SK-N-SH treated with all-trans-retinoic acid at 6 μM for 48 hours (cell line): ENCODE results near the gene N4BP3.

Experiments used
- ATAC-seq: fragments of 200-7000 bp; cut with Tn5 transposase; 3 replicates; pipeline ENCODE4 v1.9.1; 2020; ENCODE audit warnings: mild to moderate bottlenecking, moderate library complexity
- BACH2 ChIP-seq: fragments of 250-450 bp; sonication (Bioruptor Pico); IDR thresholded peaks from 2 replicates; pipeline ENCODE4 v1.9.0; 2021; ENCODE audit warnings: mild to moderate bottlenecking, borderline replicate concordance
- CREB5 ChIP-seq: fragments of 250-450 bp; sonication (Bioruptor Pico); IDR thresholded peaks from 2 replicates; pipeline ENCODE4 v1.5.1; 2020; ENCODE audit warnings: low read depth, mild to moderate bottlenecking, moderate library complexity
- CSDC2 ChIP-seq: fragments of 250-450 bp; sonication (Bioruptor Pico); IDR thresholded peaks from 2 replicates; pipeline ENCODE4 v1.5.0; 2020; ENCODE audit warnings: mild to moderate bottlenecking, moderate library complexity
- CSRNP3 ChIP-seq: fragments of 250-450 bp; sonication (Bioruptor Pico); IDR thresholded peaks from 2 replicates; pipeline ENCODE4 v1.5.1; 2021; ENCODE audit warnings: mild to moderate bottlenecking, moderate library complexity
- GLIS3 ChIP-seq: fragments of 250-450 bp; sonication (Bioruptor Pico); IDR thresholded peaks from 2 replicates; pipeline ENCODE4 v1.5.0; 2020; ENCODE audit warnings: mild to moderate bottlenecking, moderate library complexity
- ISL1 ChIP-seq: fragments of 250-450 bp; sonication (Bioruptor Pico); IDR thresholded peaks from 2 replicates; pipeline ENCODE4 v2.1.2; 2022; ENCODE audit warnings: mild to moderate bottlenecking, moderate library complexity
- OSR1 ChIP-seq: fragments of 250-450 bp; sonication (Bioruptor Pico); IDR thresholded peaks from 2 replicates; pipeline ENCODE4 v1.8.0; 2022; ENCODE audit warnings: moderate library complexity, mild to moderate bottlenecking, inconsistent platforms
- POU6F1 ChIP-seq: fragments of 250-450 bp; sonication (Bioruptor Pico); IDR thresholded peaks from 2 replicates; pipeline ENCODE4 v1.8.0; 2021; ENCODE audit warnings: low read depth, mild to moderate bottlenecking, moderate library complexity, borderline replicate concordance
- PPARA ChIP-seq: fragments of 250-450 bp; sonication (Bioruptor Pico); IDR thresholded peaks from 2 replicates; pipeline ENCODE4 v1.5.0; 2020; ENCODE audit warnings: mild to moderate bottlenecking, borderline replicate concordance
- RARB ChIP-seq: fragments of 250-450 bp; sonication (Bioruptor Pico); IDR thresholded peaks from 2 replicates; pipeline ENCODE4 v1.8.0; 2021; ENCODE audit warnings: mild to moderate bottlenecking, moderate library complexity
- SNAI2 ChIP-seq: fragments of 250-450 bp; sonication (Bioruptor Pico); IDR thresholded peaks from 2 replicates; pipeline ENCODE4 v1.5.0; 2020; ENCODE audit warnings: mild to moderate bottlenecking, moderate library complexity
- TCF4 ChIP-seq: fragments of 250-450 bp; sonication (Bioruptor Pico); IDR thresholded peaks from 2 replicates; pipeline ENCODE4 v1.8.0; 2021; ENCODE audit warnings: mild to moderate bottlenecking, moderate library complexity, borderline replicate concordance
- TOX ChIP-seq: fragments of 250-450 bp; sonication (Bioruptor Pico); IDR thresholded peaks from 2 replicates; pipeline ENCODE4 v1.8.0; 2021; ENCODE audit warnings: mild to moderate bottlenecking, moderate library complexity, borderline replicate concordance
- ZC3H10 ChIP-seq: fragments of 250-450 bp; sonication (Bioruptor Pico); IDR thresholded peaks from 2 replicates; pipeline ENCODE4 v1.5.1; 2021; ENCODE audit warnings: mild to moderate bottlenecking, moderate library complexity
- ZFP3 ChIP-seq: fragments of 250-450 bp; sonication (Bioruptor Pico); IDR thresholded peaks from 2 replicates; pipeline ENCODE4 v1.5.0; 2020; ENCODE audit warnings: mild to moderate bottlenecking, moderate library complexity
- ZFP30 ChIP-seq: fragments of 450-650 bp; formaldehyde crosslinking; IDR thresholded peaks from 2 replicates; pipeline ENCODE4 v1.5.0; 2022; ENCODE audit warnings: mild to moderate bottlenecking, moderate library complexity
- ZNF565 ChIP-seq: fragments of 450-650 bp; formaldehyde crosslinking; conservative IDR thresholded peaks from 2 replicates; pipeline ENCODE4 v1.5.0; 2020; ENCODE audit warnings: low read depth, mild to moderate bottlenecking, moderate library complexity
- ZNF70 ChIP-seq: fragments of 450-650 bp; formaldehyde crosslinking; IDR thresholded peaks from 2 replicates; pipeline ENCODE4 v1.5.0; 2020; ENCODE audit warnings: mild to moderate bottlenecking, moderate library complexity
- ZNF8 ChIP-seq: fragments of 450-650 bp; formaldehyde crosslinking; IDR thresholded peaks from 2 replicates; pipeline ENCODE4 v1.5.0; 2020; ENCODE audit warnings: mild to moderate bottlenecking, moderate library complexity
- TF ChIP-seq, protein P1 (sequence below): fragments of 250-450 bp; sonication (Bioruptor Pico); IDR thresholded peaks from 2 replicates; pipeline ENCODE4 v1.8.0; 2020; ENCODE audit warnings: mild to moderate bottlenecking, moderate library complexity, borderline replicate concordance

Gene N4BP3

GRCh38 chr5:178131446-178131996 lies 18.2 kb downstream of the N4BP3 start (continued):
- TF ChIP-seq CREB5 (CRISPR knock-in tag) (no peak), BACH2 (CRISPR knock-in tag) (no peak), TCF4 (CRISPR knock-in tag) (no peak)
- TF ChIP-seq, all 23 proteins: peak for 0

DNA sequence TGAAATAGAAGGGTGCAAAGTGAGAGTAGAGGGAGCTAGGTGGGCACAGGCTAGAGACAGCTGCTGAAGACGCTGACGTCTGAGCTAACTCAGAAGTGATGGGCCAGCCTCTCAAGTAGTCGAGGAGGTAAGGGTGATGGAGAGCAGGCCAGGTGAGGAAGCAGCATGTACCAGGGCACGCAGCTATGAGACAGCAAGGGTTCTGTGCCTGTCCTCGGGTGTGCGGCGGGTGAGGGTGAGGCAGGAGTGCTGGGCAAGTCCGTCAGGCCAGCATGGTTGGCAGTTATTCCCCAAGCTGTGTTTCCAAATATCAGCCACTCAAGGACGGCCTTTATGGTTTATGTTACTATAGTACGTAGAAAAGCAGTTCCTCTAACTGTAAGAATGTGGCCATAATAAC lies 23.7 kb downstream of the N4BP3 start:
- no peak for TF ChIP-seq ZFP30 (CRISPR knock-in tag)
- TF ChIP-seq RARB, result no peak
- no peak for TF ChIP-seq CREB5 (CRISPR knock-in tag)
- TF ChIP-seq CSDC2 (CRISPR knock-in tag), result no peak
- TF ChIP-seq TOX, result no peak
- TF ChIP-seq ZNF8 (CRISPR knock-in tag), result no peak
- no peak for TF ChIP-seq ZNF70 (CRISPR knock-in tag)
- no peak for TF ChIP-seq ZC3H10
- TF ChIP-seq PPARA (CRISPR knock-in tag), result no peak
- TF ChIP-seq SNAI2 (CRISPR knock-in tag), result no peak
- no peak for TF ChIP-seq CSRNP3
- no peak for TF ChIP-seq ZFP3
- no peak for TF ChIP-seq GLIS3 (CRISPR knock-in tag)
- ATAC-seq, result no peak

DNA sequence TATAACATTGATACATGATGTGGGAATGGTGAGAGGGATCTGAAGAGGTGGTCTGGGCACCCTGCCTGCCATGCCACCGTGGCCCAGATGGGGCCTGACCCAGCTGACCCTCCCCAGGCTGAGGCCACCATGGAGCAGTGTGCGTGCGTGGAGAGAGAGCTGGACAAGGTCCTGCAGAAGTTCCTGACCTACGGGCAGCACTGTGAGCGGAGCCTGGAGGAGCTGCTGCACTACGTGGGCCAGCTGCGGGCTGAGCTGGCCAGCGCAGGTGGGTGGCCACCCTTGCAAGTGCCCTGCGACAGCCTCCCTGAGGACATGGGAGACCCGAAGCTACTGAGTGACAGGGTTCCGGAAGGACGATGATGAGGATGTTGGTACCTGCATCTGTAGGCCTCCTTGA lies 24.7 kb downstream of the N4BP3 start:
- no peak; the same call in 2 of the 3 replicates for ATAC-seq
- no peak for TF ChIP-seq ZNF565 (CRISPR knock-in tag)
- TF ChIP-seq CREB5 (CRISPR knock-in tag), result no peak
- no peak for TF ChIP-seq CSDC2 (CRISPR knock-in tag)
- no peak for TF ChIP-seq BACH2 (CRISPR knock-in tag)

GRCh38 chr5:178141550-178141949 lies 28.2 kb downstream of the N4BP3 start:
- no peak for ATAC-seq

DNA sequence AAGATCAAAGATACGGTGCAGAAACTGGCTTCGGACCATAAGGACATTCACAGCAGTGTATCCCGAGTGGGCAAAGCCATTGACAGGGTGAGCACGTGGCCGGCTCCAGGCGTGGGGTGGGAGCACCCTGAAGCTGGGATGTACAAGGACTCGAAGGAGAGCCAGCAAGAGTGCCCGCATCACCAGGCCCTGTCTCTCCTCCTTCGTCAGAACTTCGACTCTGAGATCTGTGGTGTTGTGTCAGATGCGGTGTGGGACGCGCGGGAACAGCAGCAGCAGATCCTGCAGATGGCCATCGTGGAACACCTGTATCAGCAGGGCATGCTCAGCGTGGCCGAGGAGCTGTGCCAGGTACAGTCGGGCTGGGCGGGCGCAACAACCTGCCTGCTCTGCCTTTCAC lies 29.3 kb downstream of the N4BP3 start:
- no peak for TF ChIP-seq SNAI2 (CRISPR knock-in tag)
- TF ChIP-seq ISL1 (CRISPR knock-in tag), result no peak
- TF ChIP-seq, protein P1, sequence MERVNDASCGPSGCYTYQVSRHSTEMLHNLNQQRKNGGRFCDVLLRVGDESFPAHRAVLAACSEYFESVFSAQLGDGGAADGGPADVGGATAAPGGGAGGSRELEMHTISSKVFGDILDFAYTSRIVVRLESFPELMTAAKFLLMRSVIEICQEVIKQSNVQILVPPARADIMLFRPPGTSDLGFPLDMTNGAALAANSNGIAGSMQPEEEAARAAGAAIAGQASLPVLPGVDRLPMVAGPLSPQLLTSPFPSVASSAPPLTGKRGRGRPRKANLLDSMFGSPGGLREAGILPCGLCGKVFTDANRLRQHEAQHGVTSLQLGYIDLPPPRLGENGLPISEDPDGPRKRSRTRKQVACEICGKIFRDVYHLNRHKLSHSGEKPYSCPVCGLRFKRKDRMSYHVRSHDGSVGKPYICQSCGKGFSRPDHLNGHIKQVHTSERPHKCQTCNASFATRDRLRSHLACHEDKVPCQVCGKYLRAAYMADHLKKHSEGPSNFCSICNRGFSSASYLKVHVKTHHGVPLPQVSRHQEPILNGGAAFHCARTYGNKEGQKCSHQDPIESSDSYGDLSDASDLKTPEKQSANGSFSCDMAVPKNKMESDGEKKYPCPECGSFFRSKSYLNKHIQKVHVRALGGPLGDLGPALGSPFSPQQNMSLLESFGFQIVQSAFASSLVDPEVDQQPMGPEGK (CRISPR knock-in tag), result no peak
- TF ChIP-seq ZNF70 (CRISPR knock-in tag), result no peak
- no peak for TF ChIP-seq ZFP30 (CRISPR knock-in tag)
- no peak for TF ChIP-seq TCF4 (CRISPR knock-in tag)
- no peak for TF ChIP-seq OSR1 (CRISPR knock-in tag)
- no peak for TF ChIP-seq POU6F1 (CRISPR knock-in tag)
- TF ChIP-seq CREB5 (CRISPR knock-in tag), result no peak
- TF ChIP-seq ZC3H10, result no peak
- ATAC-seq, result no peak

More at GRCh38 chr5:178141550-178141949, 28.2 kb downstream of the N4BP3 start:
- TF ChIP-seq ZNF565 (CRISPR knock-in tag) (no peak), RARB (no peak), TOX (no peak), OSR1 (CRISPR knock-in tag) (no peak), TCF4 (CRISPR knock-in tag) (no peak), ISL1 (CRISPR knock-in tag) (no peak)
